Measurements from ENCODE around the gene PEX11B.

Gene PEX11B

DNA sequence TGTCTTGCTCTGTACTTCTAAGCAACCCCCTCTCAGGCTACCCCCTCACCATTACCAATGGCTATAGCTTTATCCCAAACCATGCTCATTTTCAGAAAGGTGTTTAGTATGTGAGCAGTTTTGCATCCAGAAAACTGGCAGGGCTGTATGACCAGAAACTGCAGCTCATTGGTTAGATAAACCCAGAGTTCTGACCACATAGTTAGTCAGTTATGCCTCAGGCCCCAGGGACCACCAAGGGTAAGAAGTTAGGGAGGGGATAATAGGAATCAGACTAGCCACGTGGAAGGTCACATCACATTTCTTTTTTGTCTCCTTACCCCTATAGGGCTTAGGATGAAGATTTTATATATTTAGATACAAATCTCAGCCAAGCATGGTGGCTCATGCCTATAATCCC lies 9.9 kb downstream of the PEX11B start:
- no peak for DNase-seq (ENCODE audit: low read depth, low spot score)

DNA sequence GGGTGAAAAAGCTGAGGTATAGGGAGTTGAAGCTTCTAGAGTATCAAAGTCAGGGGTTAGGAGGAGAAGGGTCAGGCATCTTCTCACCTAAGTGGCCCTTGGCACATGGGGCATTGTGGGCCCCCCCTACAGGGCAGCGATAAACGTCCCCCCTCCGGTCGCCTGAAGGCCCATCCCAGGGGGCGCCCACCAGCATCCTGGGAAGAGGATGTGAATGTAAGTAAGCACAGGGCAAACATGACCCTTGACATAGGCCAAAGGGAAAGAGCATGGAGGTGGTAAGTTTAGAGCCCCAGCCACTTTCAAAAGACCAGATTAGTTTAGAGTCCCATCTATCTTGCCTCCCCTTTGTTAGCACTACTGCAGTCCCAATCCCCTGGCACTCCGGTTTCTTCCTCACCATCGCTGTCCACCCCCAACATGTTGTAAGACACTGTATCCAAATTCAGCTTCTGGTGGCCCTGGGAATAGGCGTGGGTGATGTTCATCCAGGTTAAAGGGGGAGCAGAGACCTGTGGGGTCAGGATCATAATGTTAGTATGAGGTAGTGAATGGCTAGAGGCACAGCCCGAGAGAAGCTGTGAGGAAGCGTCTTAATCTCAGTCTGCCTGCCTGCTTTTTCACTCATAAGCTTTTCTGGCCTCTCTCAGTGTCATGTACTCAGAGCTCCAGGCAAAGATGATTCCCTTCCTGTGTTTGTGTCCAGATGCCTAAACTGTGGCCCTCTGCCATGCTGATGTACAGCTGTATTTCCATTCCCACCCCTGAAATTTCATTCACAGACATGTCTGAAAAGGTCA lies 11.4 kb downstream of the PEX11B start:
- DNase-seq (ENCODE audit: low read depth, low spot score): no peak

DNA sequence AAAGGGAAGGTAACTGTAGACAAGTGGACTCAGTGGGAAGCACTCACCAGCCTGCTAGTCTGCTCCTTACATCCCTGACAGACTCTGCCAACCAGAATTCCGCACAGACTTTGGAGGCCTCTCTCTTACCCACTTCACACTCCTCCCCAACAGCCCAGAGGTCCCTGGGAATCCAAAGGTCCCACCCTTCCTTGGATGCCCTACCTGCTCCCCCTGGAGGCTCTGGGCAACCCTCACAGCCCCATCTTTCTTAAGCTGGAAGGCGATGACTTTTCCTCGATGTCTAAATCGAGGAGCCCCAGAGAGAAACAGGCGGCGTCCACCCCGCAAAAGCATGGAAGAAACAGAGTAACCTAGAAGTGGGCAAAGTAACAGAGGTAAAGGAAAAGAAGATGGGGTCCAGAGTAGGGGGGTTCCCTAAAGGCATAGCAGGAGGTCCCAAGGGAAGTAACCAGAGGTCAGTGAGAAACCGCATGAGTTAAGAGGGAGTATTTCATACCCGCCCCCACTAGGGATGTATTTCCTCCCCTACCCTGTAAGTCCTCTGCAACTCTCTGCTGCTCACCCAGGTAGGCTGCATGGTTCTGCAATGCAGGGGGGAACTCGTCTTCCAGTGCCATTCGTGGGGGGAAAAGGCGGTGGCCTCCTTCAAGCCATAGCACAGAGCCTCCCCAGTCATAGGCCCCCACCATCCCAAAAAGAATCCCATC lies 17.1 kb downstream of the PEX11B start:
- DNase-seq (ENCODE audit: low read depth, low spot score): no peak

DNA sequence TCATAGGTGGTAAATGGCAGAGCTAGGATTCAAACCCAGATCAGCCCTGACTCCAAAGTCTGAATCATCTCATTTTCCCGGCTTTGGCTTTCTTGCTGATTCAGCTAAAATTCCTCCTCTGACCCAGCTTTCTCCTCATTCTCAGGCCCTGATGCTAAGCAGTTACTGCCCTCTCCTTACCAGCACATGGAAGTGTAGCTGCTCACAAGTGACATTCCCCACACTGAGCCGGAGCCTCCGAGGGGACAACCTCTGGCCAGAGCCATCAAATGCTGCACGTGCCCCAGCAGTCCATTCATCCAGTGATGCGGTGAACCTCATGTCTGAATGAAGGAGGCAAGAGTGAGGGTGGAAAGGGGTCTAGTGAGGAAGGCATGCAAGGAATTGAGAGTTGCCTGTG lies 19.8 kb downstream of the PEX11B start:
- DNase-seq (ENCODE audit: low read depth, low spot score): no peak

DNA sequence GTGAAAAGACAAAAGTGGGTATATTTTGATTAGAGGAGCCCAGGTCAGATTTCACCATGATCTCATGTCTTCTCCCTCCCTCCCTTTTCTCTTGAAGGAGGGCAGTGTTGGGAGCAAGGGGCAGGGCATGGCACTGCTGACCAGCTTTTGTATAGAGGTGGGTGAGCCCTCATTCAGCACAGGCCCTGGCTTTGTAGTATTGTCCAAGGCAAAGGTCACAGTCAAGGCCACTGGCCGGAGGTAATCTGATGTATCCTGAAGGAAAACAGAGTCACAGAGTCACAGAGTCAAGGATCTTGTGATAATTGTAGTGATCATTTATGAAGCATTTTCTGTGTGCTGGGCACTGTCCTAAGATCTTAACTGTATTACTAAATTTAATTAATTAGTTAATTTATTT lies 20.5 kb downstream of the PEX11B start:
- DNase-seq (ENCODE audit: low read depth, low spot score): no peak

DNA sequence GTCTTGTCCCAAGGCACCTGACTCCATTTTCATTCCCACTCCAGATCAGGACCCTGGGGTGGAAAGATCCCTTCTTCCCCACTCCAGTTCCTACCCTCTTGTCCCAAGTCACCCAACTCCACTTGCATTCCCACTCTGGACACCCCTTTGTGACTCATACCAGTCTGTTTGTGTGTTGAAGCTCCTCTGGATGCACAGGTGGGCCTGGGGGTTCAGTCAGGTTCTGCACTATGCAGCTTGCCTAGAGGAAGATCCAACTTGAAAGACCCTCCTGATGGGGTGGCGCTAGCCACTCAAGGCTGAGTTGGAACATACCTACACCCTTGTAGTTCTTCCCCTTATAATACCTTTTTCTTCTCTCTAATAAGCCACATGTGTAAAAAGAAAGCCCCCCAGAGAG lies 23.0 kb downstream of the PEX11B start:
- no peak for DNase-seq (ENCODE audit: low read depth, low spot score)

DNA sequence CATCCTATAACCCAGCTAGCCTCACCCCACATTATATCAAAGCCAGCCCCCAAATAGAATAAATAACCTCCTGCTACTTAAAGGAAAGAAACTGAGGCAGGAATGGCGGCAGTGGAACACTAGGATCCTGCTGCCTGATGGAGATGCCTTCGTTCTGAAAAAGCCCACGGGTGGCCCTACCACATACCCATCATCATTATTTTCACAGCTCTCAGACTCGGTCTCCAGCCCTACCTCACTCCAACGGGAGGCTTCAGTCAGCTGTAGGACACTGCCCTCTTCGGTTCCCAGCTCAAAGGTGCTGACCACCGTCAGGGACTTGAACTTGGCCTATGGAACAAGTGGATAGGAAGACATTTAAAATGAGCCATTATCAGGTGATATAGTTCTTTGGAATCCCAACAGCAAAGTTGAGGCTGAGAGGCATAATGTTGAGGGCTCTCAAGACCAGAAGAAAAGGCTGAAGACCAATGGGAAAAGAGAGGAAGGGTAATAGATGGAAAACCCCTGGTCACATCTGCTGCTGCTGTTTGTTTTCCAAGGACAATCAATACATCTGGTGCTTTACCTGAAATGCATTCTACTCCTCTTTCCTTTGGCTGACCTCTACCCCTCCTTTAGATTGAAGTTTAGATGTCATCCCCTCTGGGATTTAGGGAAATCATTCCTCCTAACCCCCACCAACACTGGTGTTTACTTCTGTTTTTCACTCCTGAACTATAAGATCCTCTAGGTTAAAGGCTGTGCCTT lies 25.0 kb downstream of the PEX11B start:
- no peak for DNase-seq (ENCODE audit: low read depth, low spot score)

DNA sequence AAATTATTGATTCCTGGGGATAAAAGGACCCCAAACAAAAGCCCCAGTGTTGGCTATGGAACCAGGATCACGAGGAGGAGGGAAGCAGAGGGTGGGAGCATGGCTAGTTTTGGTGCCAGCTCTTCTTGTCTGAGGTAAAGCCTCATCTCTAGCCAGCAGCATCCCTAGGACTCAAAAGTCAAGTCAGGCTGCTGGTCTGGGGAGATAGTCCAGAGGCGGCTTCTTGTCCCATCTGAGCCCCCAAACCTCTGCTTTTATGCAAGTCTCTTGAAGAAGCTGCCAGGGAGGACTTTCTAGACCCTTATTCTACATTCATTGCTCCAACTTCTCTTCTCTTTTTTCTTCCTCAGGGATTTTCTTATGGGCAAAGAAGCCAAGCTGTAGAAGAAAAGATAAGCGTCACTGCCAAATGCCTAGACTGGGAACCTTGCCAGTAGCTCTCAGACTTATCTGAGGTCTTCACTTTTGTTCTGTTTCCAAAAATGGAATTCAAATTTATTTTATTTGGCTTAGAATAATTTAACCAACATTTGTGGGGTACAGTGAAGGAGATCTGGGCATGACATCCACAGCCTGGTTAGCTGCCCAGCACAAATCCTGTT lies 25.9 kb downstream of the PEX11B start:
- no peak for DNase-seq (ENCODE audit: low read depth, low spot score)

DNA sequence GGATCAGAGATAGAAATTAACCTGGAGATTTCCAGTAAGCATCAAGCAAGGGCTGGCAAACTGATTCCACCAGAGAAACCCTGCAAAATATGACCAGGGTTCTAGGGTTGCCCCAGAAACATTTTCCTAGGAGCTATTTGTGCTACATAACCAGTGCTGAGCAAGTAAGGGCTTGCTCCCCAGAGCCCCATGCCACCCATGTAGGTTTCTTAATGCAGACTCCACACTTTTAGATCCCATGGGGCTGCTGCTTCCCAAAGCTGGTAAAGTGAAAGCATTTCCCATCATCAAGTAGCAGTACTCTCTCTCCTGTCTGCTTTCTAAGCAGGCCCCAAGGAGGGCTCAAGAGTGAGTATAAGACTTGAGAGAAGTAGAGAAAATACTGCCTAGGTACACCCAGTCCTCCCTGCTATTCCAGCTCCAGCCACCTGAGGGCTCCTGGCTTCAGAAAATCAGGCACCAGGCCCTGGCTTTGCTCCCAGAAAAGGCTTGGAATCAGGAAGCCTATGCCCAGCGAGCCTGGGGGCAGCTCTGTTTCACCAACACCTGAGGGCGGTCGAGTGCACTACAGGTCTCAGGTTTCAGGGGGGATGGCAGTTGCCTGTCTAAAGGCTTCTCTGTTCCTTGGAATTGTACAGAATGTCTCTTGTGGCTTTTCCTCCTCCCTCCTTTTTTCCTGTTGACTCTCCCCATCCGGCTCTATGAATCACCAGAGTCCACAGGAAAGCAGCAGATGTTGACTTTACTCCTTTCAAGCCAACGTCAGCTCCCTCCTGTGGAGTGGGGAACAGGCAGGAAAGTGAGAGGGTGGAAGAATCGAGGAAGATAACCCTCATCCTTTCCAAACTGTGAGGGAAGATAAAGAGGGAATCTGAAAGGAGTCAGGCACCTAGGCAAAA lies 26.7 kb downstream of the PEX11B start:
- DNase-seq (ENCODE audit: low read depth, low spot score): peak; percentile 98

DNA sequence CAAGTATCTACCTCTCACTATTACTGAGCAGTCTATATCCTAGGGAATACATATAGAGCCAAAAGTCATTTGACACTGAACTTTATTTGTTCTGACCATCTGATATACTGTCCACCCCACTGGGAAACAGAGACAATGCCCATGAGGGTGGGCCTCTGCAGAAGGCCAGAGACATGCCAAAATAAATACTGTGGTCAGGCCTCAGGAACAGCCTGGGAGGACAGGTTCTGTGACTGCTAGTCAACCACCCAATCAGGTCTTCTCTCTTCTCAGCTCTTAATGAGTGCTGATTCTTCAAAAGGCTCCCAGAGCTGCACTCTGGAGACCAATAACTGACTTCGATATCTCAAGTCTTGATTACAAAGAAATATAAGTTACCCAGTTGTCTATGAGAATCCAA lies 27.4 kb downstream of the PEX11B start:
- peak; percentile 66 for DNase-seq (ENCODE audit: low read depth, low spot score)

DNA sequence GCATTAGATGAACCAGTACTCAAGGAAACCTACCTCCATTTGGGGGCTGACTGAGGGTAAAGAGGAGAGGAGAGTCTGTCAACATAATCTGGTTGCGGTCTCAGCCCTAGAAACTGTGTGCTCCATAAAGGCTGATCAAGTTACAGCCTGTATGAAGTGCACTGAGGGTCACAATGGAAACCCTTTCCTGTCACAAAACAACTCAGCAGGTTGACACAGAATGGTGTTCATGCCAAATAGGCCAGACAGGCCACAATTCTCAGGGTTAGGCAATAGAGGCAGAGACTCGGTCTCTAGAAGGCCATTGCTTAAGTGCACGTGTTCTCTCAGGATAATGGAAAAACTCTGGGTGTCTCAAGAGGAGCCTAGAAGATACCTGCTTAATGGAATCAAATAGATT lies 28.8 kb downstream of the PEX11B start:
- DNase-seq (ENCODE audit: low read depth, low spot score): no peak

DNA sequence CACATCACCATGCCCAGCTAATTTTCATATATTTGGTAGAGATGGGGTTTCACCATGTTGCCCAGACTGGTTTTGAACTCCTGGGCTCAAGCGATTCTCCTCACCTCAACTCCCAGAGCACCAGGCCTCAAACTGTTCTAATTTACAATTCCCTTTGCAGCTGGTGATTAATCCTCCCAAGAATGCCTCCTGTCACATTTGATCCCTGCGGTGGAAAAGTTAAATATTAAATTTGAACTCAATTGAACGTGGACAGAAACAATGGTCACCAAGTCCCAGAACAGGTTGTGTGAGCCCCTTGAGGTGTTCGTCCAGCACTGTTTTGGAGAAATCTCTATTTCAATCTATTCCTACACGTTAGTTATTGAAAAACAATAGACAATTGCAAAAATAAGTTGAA lies 30.9 kb downstream of the PEX11B start:
- DNase-seq (ENCODE audit: low read depth, low spot score): no peak

DNA sequence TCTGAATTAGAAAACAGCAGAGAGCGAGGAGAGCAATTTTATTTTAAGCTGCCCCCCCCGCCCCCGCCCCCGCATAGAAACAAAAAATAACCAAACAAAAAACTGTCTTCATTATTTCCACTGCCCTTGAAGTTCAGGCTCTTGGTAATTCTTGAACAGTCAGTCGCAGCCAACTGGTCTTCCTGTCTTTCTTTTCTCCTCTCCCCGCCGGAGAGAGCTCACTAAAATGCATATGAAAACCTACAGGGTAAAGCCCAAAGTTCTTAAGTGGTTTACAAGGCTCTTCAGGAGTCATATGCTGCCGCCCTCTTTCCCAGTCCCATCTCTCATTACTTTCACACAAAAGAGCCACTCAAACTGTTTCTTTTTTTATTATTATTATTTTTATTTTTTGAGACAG lies 31.7 kb downstream of the PEX11B start:
- DNase-seq (ENCODE audit: low read depth, low spot score): no peak

DNA sequence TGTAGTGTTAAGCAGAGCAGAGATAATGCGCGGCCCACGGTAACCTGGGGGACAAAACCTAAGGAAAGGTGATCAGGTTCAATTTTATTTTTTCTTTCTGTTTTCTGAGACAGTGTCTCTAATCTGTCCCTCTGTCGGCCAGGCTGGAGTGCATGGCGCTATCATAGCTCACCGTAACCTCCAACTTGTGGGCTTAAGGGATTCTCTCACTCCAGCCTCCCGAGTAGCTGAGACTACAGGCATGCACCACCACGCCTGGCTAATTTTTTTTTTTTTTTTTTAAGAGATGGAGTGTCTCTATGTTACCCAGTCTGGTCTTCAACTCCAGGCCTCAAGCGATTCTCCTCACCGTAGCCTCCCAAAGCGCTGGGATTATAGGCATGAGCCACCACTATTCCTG lies 32.1 kb downstream of the PEX11B start:
- DNase-seq (ENCODE audit: low read depth, low spot score): no peak

DNA sequence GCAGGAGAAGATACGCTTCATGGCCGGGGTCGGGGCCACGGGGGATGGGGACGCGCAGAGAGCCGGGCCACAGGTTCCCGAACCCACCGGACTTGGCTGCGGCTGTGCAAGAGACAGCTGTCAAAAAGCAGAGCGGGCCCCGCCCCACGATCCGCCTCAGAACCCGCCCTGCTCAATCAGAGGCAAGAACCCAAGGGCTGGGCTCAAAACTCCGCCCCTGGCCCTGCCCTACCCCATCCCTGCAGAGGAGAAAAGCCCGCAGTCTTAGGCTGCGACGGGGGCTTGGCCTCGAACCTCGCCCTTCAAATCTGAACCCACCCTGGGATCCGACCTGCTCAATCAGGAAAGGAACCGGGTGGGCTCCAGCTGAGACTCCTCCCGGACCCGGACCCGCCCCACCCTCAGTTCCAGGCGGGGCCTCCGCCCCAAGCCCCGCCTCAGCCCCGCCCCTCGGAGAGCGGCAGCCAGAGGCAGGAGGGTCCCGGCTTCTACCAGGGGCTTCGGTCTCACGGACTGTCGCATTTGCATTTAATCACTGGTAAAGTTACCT lies 32.7 kb downstream of the PEX11B start, which contains the start of gene ANKRD35:
ANKRD35 (minus strand) TSS at position 129 of the 550 bp plus-strand sequence; CDS start at position 21, 108 bp downstream.
- DNase-seq (ENCODE audit: low read depth, low spot score): peak; percentile 54

DNA sequence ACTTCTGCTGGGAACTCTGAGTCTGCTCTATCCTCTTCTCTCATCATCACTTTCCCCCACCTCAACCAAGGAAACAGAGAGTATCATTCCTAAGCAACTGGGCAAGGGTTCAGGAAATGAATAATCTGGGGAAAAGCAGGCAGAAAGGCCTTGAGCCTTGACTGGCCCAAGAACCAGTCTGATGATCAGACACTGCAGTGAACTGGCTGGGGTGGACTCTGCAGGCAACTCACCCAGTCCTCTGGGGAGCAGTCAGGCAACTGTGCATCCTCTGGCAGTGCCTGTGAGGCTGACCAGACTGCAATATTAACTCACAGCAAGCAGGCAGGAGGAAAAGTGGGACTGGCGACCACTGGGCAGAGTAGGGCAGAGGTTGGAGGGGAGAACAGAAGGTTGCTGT lies 33.8 kb downstream of the PEX11B start:
- DNase-seq (ENCODE audit: low read depth, low spot score): no peak

DNA sequence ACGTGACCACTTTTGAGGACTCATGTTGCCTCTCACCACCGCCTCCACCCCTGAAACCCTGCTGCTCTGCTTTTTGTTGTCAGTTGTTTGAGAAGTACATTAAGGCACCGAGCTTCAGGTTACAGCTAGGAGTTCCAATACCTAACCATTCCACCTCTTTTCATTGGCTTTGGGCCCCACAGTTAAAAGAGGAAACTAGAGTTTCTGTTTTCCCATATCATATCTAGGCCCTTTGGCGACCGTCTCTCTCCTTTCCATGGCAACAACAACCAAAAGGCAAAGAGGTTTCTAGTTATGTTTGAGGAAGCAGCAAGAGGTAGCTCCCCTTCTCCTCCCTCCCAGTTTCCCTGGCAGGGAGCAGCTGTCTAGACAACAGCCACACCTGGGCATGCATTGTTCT lies 38.7 kb downstream of the PEX11B start:
- DNase-seq (ENCODE audit: low read depth, low spot score): no peak

DNA sequence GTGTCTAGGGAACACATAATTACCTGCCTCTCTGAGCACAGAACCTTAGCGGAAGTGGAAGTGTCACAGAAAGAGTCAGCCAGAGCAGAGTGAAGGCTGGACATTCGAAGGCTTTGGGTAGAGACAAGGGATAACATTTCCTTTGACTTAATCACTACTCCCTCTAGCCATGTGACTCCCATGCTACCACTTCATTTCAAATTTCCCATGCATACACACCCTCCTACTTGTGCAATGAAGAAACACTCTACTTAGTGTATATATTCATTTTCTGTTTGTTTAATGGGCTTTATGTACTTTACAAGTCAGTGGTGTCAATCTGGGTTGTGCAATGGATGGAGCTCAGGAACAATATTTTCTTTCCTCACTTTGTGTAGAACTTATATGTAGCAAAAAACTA lies 39.8 kb downstream of the PEX11B start:
- no peak for DNase-seq (ENCODE audit: low read depth, low spot score)

DNA sequence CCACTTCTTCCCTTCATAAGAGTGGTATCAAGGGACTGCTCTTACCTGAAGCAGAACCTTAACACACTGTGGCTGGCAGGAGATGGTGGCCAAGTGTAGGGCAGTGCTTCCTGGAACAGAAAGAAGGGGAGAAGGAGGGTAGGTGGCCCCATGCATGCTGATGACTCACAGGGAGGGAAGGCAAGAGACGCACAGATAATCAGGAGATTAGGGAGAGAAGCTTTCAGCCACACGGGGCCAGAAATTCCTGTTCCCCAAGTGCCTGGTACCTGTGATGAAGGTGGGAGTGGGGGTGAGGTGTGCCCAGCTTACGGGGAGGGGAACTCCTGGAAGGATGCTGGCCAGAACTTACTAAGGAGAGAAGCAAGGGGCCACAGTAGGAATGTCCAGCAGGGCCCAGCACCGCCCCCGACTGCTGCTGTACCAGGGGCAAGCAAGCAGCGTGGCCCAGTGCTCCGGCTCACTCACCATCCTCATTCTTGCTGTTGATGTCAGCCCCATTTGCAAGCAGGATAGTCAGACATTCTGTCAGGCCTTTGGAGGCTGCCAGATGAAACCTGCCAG lies 40.5 kb downstream of the PEX11B start:
- DNase-seq (ENCODE audit: low read depth, low spot score): no peak

DNA sequence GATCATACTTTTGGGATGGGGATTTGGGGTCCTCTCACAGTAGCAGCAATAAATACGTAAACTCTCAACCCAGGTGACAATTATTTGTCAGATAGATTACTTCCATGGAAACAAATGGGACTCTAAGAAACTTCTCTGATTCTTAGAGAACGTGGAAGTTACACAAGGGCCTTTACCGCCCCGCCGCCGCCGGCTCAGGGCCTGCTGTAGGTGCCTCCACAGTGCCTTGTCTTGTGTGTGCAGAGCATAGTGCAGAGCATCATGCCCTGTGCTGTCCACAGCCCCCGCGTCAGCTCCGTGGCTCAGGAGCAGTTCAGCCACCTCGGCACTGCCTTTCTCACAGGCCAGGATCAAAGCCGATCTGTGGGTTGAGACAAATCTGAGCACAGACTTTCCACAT lies 43.9 kb downstream of the PEX11B start:
- DNase-seq (ENCODE audit: low read depth, low spot score): no peak
